Neural cell (in vitro differentiated cells): ENCODE measurements around the gene KRT7.

Source experiments
- CTCF ChIP-seq: fragments of 450-650 bp; IDR thresholded peaks from 2 replicates; pipeline ENCODE4 v1.5.1; 2014; ENCODE audit warnings: antibody characterized with exemption, mild to moderate bottlenecking, moderate library complexity; ENCODE audit not compliant: poor library complexity, severe bottlenecking
- EP300 ChIP-seq: fragments of 450-650 bp; conservative IDR thresholded peaks from 2 replicates; pipeline ENCODE4 v1.6.1; 2014; ENCODE audit warnings: antibody characterized with exemption, mild to moderate bottlenecking, moderate library complexity; ENCODE audit not compliant: poor library complexity, severe bottlenecking
- EZH2 ChIP-seq: fragments of 200-600, 300-800 bp; shearing (Covaris generic), sonication (generic); IDR thresholded peaks from 2 replicates; pipeline ENCODE4 v1.6.1; 2014; ENCODE audit warnings: antibody characterized with exemption, low read length, borderline replicate concordance, mild to moderate bottlenecking; ENCODE audit not compliant: insufficient read depth, poor library complexity, severe bottlenecking
- MXI1 ChIP-seq: fragments of 450-650 bp; conservative IDR thresholded peaks from 2 replicates; pipeline ENCODE4 v1.6.1; 2014; ENCODE audit warnings: antibody characterized with exemption, mild to moderate bottlenecking; ENCODE audit not compliant: poor library complexity, severe bottlenecking
- RAD21 ChIP-seq: fragments of 450-650 bp; conservative IDR thresholded peaks from 2 replicates; pipeline ENCODE4 v1.6.1; 2014; ENCODE audit warnings: antibody characterized with exemption, mild to moderate bottlenecking, moderate library complexity
- REST ChIP-seq: IDR thresholded peaks from 2 replicates; pipeline ENCODE4 v1.6.1; 2012; ENCODE audit warnings: borderline replicate concordance

GRCh38 chr12:52203079-52203921 is 29.7 kb upstream of the KRT7 start:
- TF ChIP-seq CTCF = no peak
- no peak for TF ChIP-seq EZH2
- no peak for TF ChIP-seq EP300
- TF ChIP-seq RAD21 = no peak
- no peak for TF ChIP-seq MXI1
- no peak for TF ChIP-seq REST
